Mesenchymal stem cell (in vitro differentiated cells and primary cell): ENCODE measurements around the gene MYT1.

Experiments used
- DNase-seq: peaks from one replicate; pipeline ENCODE4 v3.0.0-alpha.2; 2013
- H2AFZ ChIP-seq: one replicate; pipeline ENCODE4 v1.6.1; 2013; ENCODE audit warnings: low read depth, mild to moderate bottlenecking, control low read depth, inconsistent platforms, low read length, moderate library complexity
- H2AK5ac ChIP-seq: 2 replicates; pipeline ENCODE4 v1.6.1; 2013; ENCODE audit warnings: low read length, moderate library complexity, mild to moderate bottlenecking, inconsistent platforms; ENCODE audit not compliant: severe bottlenecking
- H2BK120ac ChIP-seq: one replicate; pipeline ENCODE4 v1.6.1; 2013; ENCODE audit warnings: low read depth, mild to moderate bottlenecking, inconsistent platforms, low read length, moderate library complexity
- H2BK12ac ChIP-seq, 2 experiments: one replicate each; pipeline ENCODE4 v1.6.1; 2013; ENCODE audit warnings: inconsistent platforms in 2 of 2, low read length in 2 of 2, mild to moderate bottlenecking in 2 of 2, moderate library complexity in 2 of 2, control low read depth in 1 of 2
- H2BK15ac ChIP-seq: one replicate; pipeline ENCODE4 v1.6.1; 2013; ENCODE audit warnings: mild to moderate bottlenecking, low read depth, inconsistent platforms; ENCODE audit not compliant: poor library complexity, severe bottlenecking
- H2BK5ac ChIP-seq: 2 replicates; pipeline ENCODE4 v1.6.1; 2013; ENCODE audit warnings: low read depth, mild to moderate bottlenecking, low read length, control low read depth, inconsistent platforms; ENCODE audit not compliant: poor library complexity, severe bottlenecking
- H3K14ac ChIP-seq, 2 experiments: one replicate each; pipeline ENCODE4 v1.6.1; 2013; ENCODE audit warnings: inconsistent platforms in 2 of 2, low read length in 2 of 2, control low read depth in 1 of 2, mild to moderate bottlenecking in 1 of 2, moderate library complexity in 1 of 2
- H3K18ac ChIP-seq, 2 experiments: one replicate each; pipeline ENCODE4 v1.6.1; 2013; ENCODE audit warnings: inconsistent platforms in 2 of 2, low read length in 2 of 2, control low read depth in 1 of 2, low read depth in 1 of 2, mild to moderate bottlenecking in 1 of 2
- H3K23ac ChIP-seq, 2 experiments: one replicate each; pipeline ENCODE4 v1.6.1; 2013; ENCODE audit warnings: inconsistent platforms in 2 of 2, low read length in 2 of 2, mild to moderate bottlenecking in 2 of 2, moderate library complexity in 2 of 2, control low read depth in 1 of 2
- H3K27ac ChIP-seq: 2 replicates; pipeline ENCODE4 v1.5.1; 2013; ENCODE audit warnings: mild to moderate bottlenecking, moderate library complexity, low read length, control low read depth, inconsistent platforms; ENCODE audit not compliant: poor library complexity, severe bottlenecking
- H3K27me3 ChIP-seq, 2 experiments: 2 replicates each; pipeline versions ENCODE4 v1.6.1 to v1.7.0; 2013; ENCODE audit warnings: low read length in 2 of 2, mild to moderate bottlenecking in 2 of 2, moderate library complexity in 2 of 2, control low read depth in 1 of 2, inconsistent platforms in 1 of 2; ENCODE audit not compliant: control insufficient read depth in 1 of 2, insufficient read depth in 1 of 2
- H3K36me3 ChIP-seq, 2 experiments: 2 replicates each; pipeline versions ENCODE4 v1.6.1 to v1.7.0; 2013; ENCODE audit warnings: low read length in 2 of 2, control low read depth in 1 of 2, inconsistent platforms in 1 of 2, low read depth in 1 of 2, mild to moderate bottlenecking in 1 of 2; ENCODE audit not compliant: insufficient read depth in 2 of 2, control insufficient read depth in 1 of 2
- H3K4ac ChIP-seq, 2 experiments: one replicate each; pipeline ENCODE4 v1.6.1; 2013; ENCODE audit warnings: inconsistent platforms in 2 of 2, low read length in 2 of 2, mild to moderate bottlenecking in 2 of 2, moderate library complexity in 2 of 2, control low read depth in 1 of 2, low read depth in 1 of 2
- H3K4me1 ChIP-seq: 2 replicates; pipeline ENCODE4 v1.6.1; 2013; ENCODE audit warnings: low read depth, low read length, control low read depth; ENCODE audit not compliant: control insufficient read depth, insufficient read depth
- H3K4me2 ChIP-seq: 2 replicates; pipeline ENCODE4 v1.6.1; 2013; ENCODE audit warnings: low read length, mild to moderate bottlenecking, inconsistent platforms; ENCODE audit not compliant: poor library complexity, severe bottlenecking
- H3K4me3 ChIP-seq, 2 experiments: 2 replicates each; pipeline versions ENCODE4 v1.5.1 to v1.7.0; 2013; ENCODE audit warnings: low read length in 2 of 2, mild to moderate bottlenecking in 2 of 2, control low read depth in 1 of 2, low read depth in 1 of 2; ENCODE audit not compliant: insufficient read depth in 1 of 2
- H3K79me1 ChIP-seq: replicated peaks from 2 replicates; pipeline ENCODE4 v1.6.1; 2013; ENCODE audit warnings: mild to moderate bottlenecking, control low read depth, low read length, inconsistent platforms; ENCODE audit not compliant: poor library complexity, severe bottlenecking
- H3K9ac ChIP-seq: 2 replicates; pipeline ENCODE4 v1.7.0; 2013; ENCODE audit warnings: mild to moderate bottlenecking, low read length, moderate library complexity
- H3K9me3 ChIP-seq: 2 replicates; pipeline ENCODE4 v1.7.0; 2013; ENCODE audit warnings: mild to moderate bottlenecking, low read length; ENCODE audit not compliant: control insufficient read depth
- H4K8ac ChIP-seq: one replicate; pipeline ENCODE4 v1.6.1; 2013; ENCODE audit warnings: inconsistent platforms, mild to moderate bottlenecking, low read length, moderate library complexity
- H4K91ac ChIP-seq: one replicate; pipeline ENCODE4 v1.6.1; 2013; ENCODE audit warnings: mild to moderate bottlenecking, low read length, inconsistent platforms
- WGBS: methylation state at CpG from one replicate; pipeline ENCODE4 v1.1.7; 2013; ENCODE audit warnings: mixed read lengths; 5-methylcytosine and 5-hydroxymethylcytosine counted together

The MYT1 gene

GRCh38 chr20:64278317-64278681 lies 114.0 kb downstream of the MYT1 start:
- no peak overlapping the region for H3K18ac ChIP-seq
- no peak overlapping the region for H3K9ac ChIP-seq
- no peak overlapping the region for H2BK12ac ChIP-seq
- no peak overlapping the region for H2AK5ac ChIP-seq
- no peak overlapping the region for H4K8ac ChIP-seq
- no peak overlapping the region for H3K4ac ChIP-seq
- peaks cover 0 to 5% of the 10 kb centered on the region in 2 experiments for H3K27me3 ChIP-seq
- H3K4me2 ChIP-seq, result no peak overlapping the region
- no peak overlapping the region for H3K23ac ChIP-seq
- no peak overlapping the region for H2BK120ac ChIP-seq
- DNase-seq, result no peak
- H3K4me3 ChIP-seq, result no peak overlapping the region
- H3K79me1 ChIP-seq, result peaks cover 2% of the 10 kb centered on the region
- H4K91ac ChIP-seq, result no peak overlapping the region
- H3K14ac ChIP-seq, result no peak overlapping the region
- H3K27ac ChIP-seq, result no peak overlapping the region
- H3K4me1 ChIP-seq, result no peaks in the 10 kb centered on the region
- peaks cover 7 to 25% of the 10 kb centered on the region in 2 experiments for H3K36me3 ChIP-seq
- H2BK5ac ChIP-seq, result no peak overlapping the region
- WGBS, result 83% methylated on average over 4 of the region's 4 CpGs
- no peak overlapping the region for H2AFZ ChIP-seq
- no peaks in the 10 kb centered on the region for H3K9me3 ChIP-seq
- no peak overlapping the region for H2BK15ac ChIP-seq

GRCh38 chr20:64279826-64280459 lies 115.7 kb downstream of the MYT1 start:
- Histone ChIP-seq H3K23ac (no peak overlapping the region), H3K4me2 (no peak overlapping the region), H3K27ac (no peak overlapping the region), H2AK5ac (no peak overlapping the region), H3K4me3 (no peak overlapping the region), H3K14ac (no peak overlapping the region), H3K9me3 (no peaks in the 10 kb centered on the region), H3K4me1 (no peaks in the 10 kb centered on the region), H3K79me1 (no peaks in the 10 kb centered on the region), H3K9ac (no peak overlapping the region), H2BK15ac (no peak overlapping the region), H2BK5ac (no peak overlapping the region), H3K36me3 (peaks cover 3 to 11% of the 10 kb centered on the region in 2 experiments), H3K18ac (no peak overlapping the region), H2AFZ (no peak overlapping the region), H2BK120ac (no peak overlapping the region), H4K8ac (no peak overlapping the region), H2BK12ac (no peak overlapping the region), H4K91ac (no peak overlapping the region), H3K4ac (no peak overlapping the region), H3K27me3 (peaks cover 0 to 5% of the 10 kb centered on the region in 2 experiments)
- 81% methylated on average over 7 of the region's 7 CpGs for WGBS
- DNase-seq, result no peak

GRCh38 chr20:64280460-64280843 lies 116.2 kb downstream of the MYT1 start:
- no peak overlapping the region for H2BK12ac ChIP-seq
- no peak overlapping the region for H2BK15ac ChIP-seq
- WGBS, result 89% methylated on average over 3 of the region's 3 CpGs

GRCh38 chr20:64283646-64284045 lies 119.4 kb downstream of the MYT1 start:
- H3K23ac ChIP-seq, result no peak overlapping the region
- H3K9me3 ChIP-seq, result no peaks in the 10 kb centered on the region
- H4K91ac ChIP-seq, result no peak overlapping the region
- H3K79me1 ChIP-seq, result no peaks in the 10 kb centered on the region
- 76% methylated on average over 3 of the region's 4 CpGs for WGBS
- no peak overlapping the region for H3K4me3 ChIP-seq
- no peak overlapping the region for H2AFZ ChIP-seq
- H3K4me1 ChIP-seq, result no peaks in the 10 kb centered on the region
- H4K8ac ChIP-seq, result no peak overlapping the region
- no peaks in the 10 kb centered on the region for H3K36me3 ChIP-seq
- no peak overlapping the region for H3K4me2 ChIP-seq
- no peak overlapping the region for H2BK5ac ChIP-seq
- no peak for DNase-seq
- H3K27ac ChIP-seq, result no peak overlapping the region
- H3K4ac ChIP-seq, result no peak overlapping the region
- peaks cover 0 to 5% of the 10 kb centered on the region in 2 experiments for H3K27me3 ChIP-seq
- no peak overlapping the region for H2BK12ac ChIP-seq
- H3K9ac ChIP-seq, result no peak overlapping the region
- no peak overlapping the region for H2AK5ac ChIP-seq
- H3K14ac ChIP-seq, result no peak overlapping the region
- H3K18ac ChIP-seq, result no peak overlapping the region
- H2BK15ac ChIP-seq, result no peak overlapping the region
- no peak overlapping the region for H2BK120ac ChIP-seq

More at GRCh38 chr20:64280460-64280843, 116.2 kb downstream of the MYT1 start:
- no peak overlapping the region for H3K4me2 ChIP-seq
- H3K14ac ChIP-seq, result no peak overlapping the region
- H4K91ac ChIP-seq, result no peak overlapping the region
- H3K27me3 ChIP-seq, result peaks cover 0 to 5% of the 10 kb centered on the region in 2 experiments
- DNase-seq, result no peak
- H3K27ac ChIP-seq, result no peak overlapping the region
- peaks cover 3 to 9% of the 10 kb centered on the region in 2 experiments for H3K36me3 ChIP-seq
- H3K18ac ChIP-seq, result no peak overlapping the region
- H2AFZ ChIP-seq, result no peak overlapping the region
- H3K4me3 ChIP-seq, result no peak overlapping the region
- no peaks in the 10 kb centered on the region for H3K79me1 ChIP-seq
- H2AK5ac ChIP-seq, result no peak overlapping the region
- H2BK120ac ChIP-seq, result no peak overlapping the region
- no peak overlapping the region for H3K23ac ChIP-seq
- H3K9ac ChIP-seq, result no peak overlapping the region
- no peaks in the 10 kb centered on the region for H3K9me3 ChIP-seq
- H3K4me1 ChIP-seq, result no peaks in the 10 kb centered on the region
- no peak overlapping the region for H2BK5ac ChIP-seq
- no peak overlapping the region for H3K4ac ChIP-seq
- no peak overlapping the region for H4K8ac ChIP-seq
